Hepatocyte (in vitro differentiated cells): ENCODE data around the gene TENT5A. TPM values are rescaled to one million over a fixed set of nuclear protein-coding genes. Genes with fewer than 3 reads are reported as not detected.
A peak's percentile ranks its signal among the peaks of the same experiment; 100 is the strongest.

ENCODE experiments used
- DNase-seq: peaks from one replicate; pipeline ENCODE4 v3.0.0-alpha.2; 2016; ENCODE audit warnings: low spot score
- H2AFZ ChIP-seq: fragments of 200-600 bp; sonication (generic); 2 replicates; pipeline ENCODE4 v1.6.0; 2016; ENCODE audit warnings: antibody characterized with exemption, mild to moderate bottlenecking
- H3K27ac ChIP-seq: fragments of 200-600 bp; sonication (generic); 2 replicates; pipeline ENCODE4 v1.5.1; 2016; ENCODE audit warnings: mild to moderate bottlenecking
- H3K27me3 ChIP-seq: fragments of 200-600 bp; sonication (generic); 2 replicates; pipeline ENCODE4 v1.6.1; 2016
- H3K36me3 ChIP-seq: fragments of 200-600 bp; sonication (generic); replicated peaks from 2 replicates; pipeline ENCODE4 v1.5.1; 2016; ENCODE audit warnings: low read depth; ENCODE audit not compliant: insufficient read depth
- H3K4me1 ChIP-seq: fragments of 200-600 bp; sonication (generic); 2 replicates; pipeline ENCODE4 v1.5.1; 2016; ENCODE audit warnings: mild to moderate bottlenecking, moderate library complexity; ENCODE audit not compliant: insufficient read depth
- H3K4me2 ChIP-seq: fragments of 200-600 bp; sonication (generic); 2 replicates; pipeline ENCODE4 v1.6.0; 2016
- H3K4me3 ChIP-seq: fragments of 200-600 bp; sonication (generic); 2 replicates; pipeline ENCODE4 v1.5.1; 2016; ENCODE audit warnings: mild to moderate bottlenecking
- H3K79me2 ChIP-seq: fragments of 200-600 bp; sonication (generic); 2 replicates; pipeline ENCODE4 v1.6.0; 2017; ENCODE audit warnings: mild to moderate bottlenecking
- H3K9me2 ChIP-seq: fragments of 200-600 bp; sonication (generic); replicated peaks from 2 replicates; pipeline ENCODE4 v1.6.0; 2017; ENCODE audit warnings: mild to moderate bottlenecking; ENCODE audit not compliant: insufficient read depth
- H3K9me3 ChIP-seq: fragments of 200-600 bp; sonication (generic); 2 replicates; pipeline ENCODE4 v1.5.1; 2016; ENCODE audit warnings: low read depth, mild to moderate bottlenecking
- H4K20me1 ChIP-seq: fragments of 200-600 bp; sonication (generic); 2 replicates; pipeline ENCODE4 v1.6.0; 2016; ENCODE audit warnings: mild to moderate bottlenecking; ENCODE audit not compliant: insufficient read depth, poor library complexity, severe bottlenecking
- CTCF ChIP-seq: fragments of 200-600 bp; sonication (generic); IDR thresholded peaks from 2 replicates; pipeline ENCODE4 v1.5.1; 2016; ENCODE audit warnings: antibody characterized with exemption, mild to moderate bottlenecking; ENCODE audit not compliant: poor library complexity
- EZH2 ChIP-seq: fragments of 200-600 bp; sonication (generic); IDR thresholded peaks from 2 replicates; pipeline ENCODE4 v1.6.1; 2016; ENCODE audit warnings: antibody characterized with exemption, mild to moderate bottlenecking, borderline replicate concordance
- EZH2phosphoT487 ChIP-seq: fragments of 200-600 bp; sonication (generic); IDR thresholded peaks from one replicate; pipeline ENCODE4 v1.6.1; 2018; ENCODE audit warnings: antibody characterized with exemption, mild to moderate bottlenecking, low read depth, moderate library complexity; ENCODE audit not compliant: unreplicated experiment, severe bottlenecking
- WGBS: methylation state at CpG from one replicate; pipeline ENCODE4 v1.1.6; 2016; ENCODE audit warnings: low lambda C conversion rate; ENCODE audit errors: missing lambda C conversion rate; 5-methylcytosine and 5-hydroxymethylcytosine counted together
- polyA plus RNA-seq: library from polyadenylated mRNA; unstranded; fragments of >200 nt; fragmentation: Nextera tagmentation; extraction: Ambion mirVana; gene quantifications from 2 replicates; pipeline ENCODE4 v1.2.1, GENCODE V29; 2016
- total RNA-seq: library from RNA; depleted of rRNA; stranded (reverse); fragments of >200 nt; gene quantifications from 2 replicates; pipeline ENCODE4 v1.2.3, GENCODE V29; 2014

TENT5A gene
- total RNA-seq, result 87.4 and 101 TPM in 2 replicates
- 79.6 and 90.7 TPM in 2 replicates for polyA plus RNA-seq

- peak within 1 kb of the TSS; percentile 73 for H2AFZ ChIP-seq
- H4K20me1 ChIP-seq, result peaks cover 41% of the 10 kb centered on the region
- peaks cover 5% of the 10 kb centered on the region for H3K36me3 ChIP-seq
- H3K79me2 ChIP-seq, result peaks cover 47% of the 10 kb centered on the region
- H3K27me3 ChIP-seq, result no peaks in the 10 kb centered on the region
- H3K4me3 ChIP-seq, result peak within 1 kb of the TSS; percentile 63
- TF ChIP-seq CTCF, result peak; percentile 33
- TF ChIP-seq EZH2, result no peak
- TF ChIP-seq EZH2phosphoT487, result no peak
- H3K9me2 ChIP-seq, result no peaks in the 10 kb centered on the region
- DNase-seq, result peak; percentile 96
- peak within 1 kb of the TSS; percentile 93 for H3K4me2 ChIP-seq
- H3K27ac ChIP-seq, result peak within 1 kb of the TSS; percentile 99
- WGBS, result under 1% methylated on average over 34 of the region's 77 CpGs
- peaks cover 11% of the 10 kb centered on the region for H3K4me1 ChIP-seq
- H3K9me3 ChIP-seq, result no peaks in the 10 kb centered on the region
Observed at GRCh38 chr6:81752084-81752920, at the start of gene TENT5A. TENT5A (minus strand) TSS chr6:81752681; CDS start chr6:81752141, 540 bp downstream.

- no peaks in the 10 kb centered on the region for H3K9me2 ChIP-seq
- H3K79me2 ChIP-seq, result no peaks in the 10 kb centered on the region
- no peak for TF ChIP-seq EZH2phosphoT487
- no peak for TF ChIP-seq CTCF
- no peak for TF ChIP-seq EZH2
- DNase-seq, result no peak
- H3K4me2 ChIP-seq, result no peak overlapping the region
- 67% methylated on average over 3 of the region's 3 CpGs for WGBS
- H4K20me1 ChIP-seq, result no peaks in the 10 kb centered on the region
- no peaks in the 10 kb centered on the region for H3K9me3 ChIP-seq
- H3K36me3 ChIP-seq, result no peaks in the 10 kb centered on the region
- no peaks in the 10 kb centered on the region for H3K27me3 ChIP-seq
- no peaks in the 10 kb centered on the region for H3K4me1 ChIP-seq
- H3K27ac ChIP-seq, result no peak overlapping the region
- H2AFZ ChIP-seq, result no peak overlapping the region
- no peak overlapping the region for H3K4me3 ChIP-seq
Observed at GRCh38 chr6:81801489-81801888, 49.0 kb upstream of the TENT5A start.

- Histone ChIP-seq H3K4me1 (no peaks in the 10 kb centered on the region), H3K27me3 (no peaks in the 10 kb centered on the region), H3K9me2 (no peaks in the 10 kb centered on the region), H3K79me2 (no peaks in the 10 kb centered on the region), H3K36me3 (no peaks in the 10 kb centered on the region), H4K20me1 (no peaks in the 10 kb centered on the region), H3K9me3 (no peaks in the 10 kb centered on the region), H3K4me2 (no peak overlapping the region), H3K27ac (no peak overlapping the region), H2AFZ (no peak overlapping the region), H3K4me3 (no peak overlapping the region)
- 83% methylated on average over 3 of the region's 3 CpGs for WGBS
- TF ChIP-seq EZH2, result no peak
- no peak for TF ChIP-seq EZH2phosphoT487
- TF ChIP-seq CTCF, result no peak
- no peak for DNase-seq
Observed at GRCh38 chr6:81800666-81801065, 48.2 kb upstream of the TENT5A start.
